MM.1S (cell line): Measurements from ENCODE around the gene CHPF.

ENCODE experiments used
- DNase-seq: peaks from one replicate; pipeline ENCODE4 v3.0.0-alpha.2; 2015
- H2AFZ ChIP-seq: fragments of 300-600 bp; sonication (generic); 2 replicates; pipeline ENCODE4 v1.6.0; 2016; ENCODE audit warnings: antibody characterized with exemption, low read length
- H3F3A ChIP-seq: fragments of 300-600 bp; sonication (generic); 2 replicates; pipeline ENCODE4 v1.6.1; 2016; ENCODE audit warnings: mild to moderate bottlenecking, antibody characterized with exemption, low read length, moderate library complexity, mixed read lengths; ENCODE audit not compliant: insufficient read depth
- H3K27ac ChIP-seq: fragments of 300-600 bp; sonication (generic); 2 replicates; pipeline ENCODE4 v1.5.1; 2016; ENCODE audit warnings: mild to moderate bottlenecking, low read length
- H3K27me3 ChIP-seq: fragments of 300-600 bp; sonication (generic); replicated peaks from 2 replicates; pipeline ENCODE4 v1.6.0; 2016; ENCODE audit warnings: low read length; ENCODE audit not compliant: insufficient read depth
- H3K36me3 ChIP-seq: fragments of 300-600 bp; sonication (generic); replicated peaks from 2 replicates; pipeline ENCODE4 v1.6.1; 2016; ENCODE audit warnings: mild to moderate bottlenecking, low read length, mixed read lengths; ENCODE audit not compliant: insufficient read depth
- H3K4me1 ChIP-seq: fragments of 300-600 bp; sonication (generic); 2 replicates; pipeline ENCODE4 v1.6.1; 2016; ENCODE audit warnings: low read length, mixed read lengths
- H3K4me2 ChIP-seq: fragments of 300-600 bp; sonication (generic); 2 replicates; pipeline ENCODE4 v1.6.0; 2016; ENCODE audit warnings: low read depth, low read length
- H3K4me3 ChIP-seq: fragments of 300-600 bp; sonication (generic); 2 replicates; pipeline ENCODE4 v1.5.1; 2016; ENCODE audit warnings: low read length, mixed read lengths
- H3K79me2 ChIP-seq: fragments of 300-600 bp; sonication (generic); 2 replicates; pipeline ENCODE4 v1.6.1; 2016; ENCODE audit warnings: mixed run types, low read length, mixed read lengths
- H3K9ac ChIP-seq: fragments of 300-600 bp; sonication (generic); 2 replicates; pipeline ENCODE4 v1.6.1; 2016; ENCODE audit warnings: low read length, mixed read lengths
- H3K9me2 ChIP-seq: fragments of 300-600 bp; sonication (generic); replicated peaks from 2 replicates; pipeline ENCODE4 v1.6.1; 2016; ENCODE audit warnings: mild to moderate bottlenecking, low read length, mixed read lengths; ENCODE audit not compliant: insufficient read depth
- H3K9me3 ChIP-seq: fragments of 300-600 bp; sonication (generic); replicated peaks from 2 replicates; pipeline ENCODE4 v1.6.1; 2016; ENCODE audit warnings: mild to moderate bottlenecking, low read length, mixed read lengths; ENCODE audit not compliant: insufficient read depth
- H4K20me1 ChIP-seq: fragments of 300-600 bp; sonication (generic); 2 replicates; pipeline ENCODE4 v1.6.1; 2016; ENCODE audit warnings: mild to moderate bottlenecking, low read length, moderate library complexity, mixed read lengths; ENCODE audit not compliant: insufficient read depth
- EZH2 ChIP-seq: fragments of 300-600 bp; sonication (generic); optimal IDR thresholded peaks from 2 replicates; pipeline ENCODE3; 2017; ENCODE audit warnings: low read depth, mild to moderate bottlenecking, antibody characterized with exemption, low read length, mixed read lengths
- EZH2phosphoT487 ChIP-seq: fragments of 300-600 bp; sonication (generic); IDR thresholded peaks from 2 replicates; pipeline ENCODE4 v1.6.1; 2018; ENCODE audit warnings: antibody characterized with exemption, low read length
- TF ChIP-seq, protein P1 (sequence below): fragments of 300-600 bp; sonication (generic); IDR thresholded peaks from 2 replicates; pipeline ENCODE4 v1.5.1; 2016; ENCODE audit warnings: antibody characterized with exemption, low read length, mixed read lengths

The CHPF gene

DNA sequence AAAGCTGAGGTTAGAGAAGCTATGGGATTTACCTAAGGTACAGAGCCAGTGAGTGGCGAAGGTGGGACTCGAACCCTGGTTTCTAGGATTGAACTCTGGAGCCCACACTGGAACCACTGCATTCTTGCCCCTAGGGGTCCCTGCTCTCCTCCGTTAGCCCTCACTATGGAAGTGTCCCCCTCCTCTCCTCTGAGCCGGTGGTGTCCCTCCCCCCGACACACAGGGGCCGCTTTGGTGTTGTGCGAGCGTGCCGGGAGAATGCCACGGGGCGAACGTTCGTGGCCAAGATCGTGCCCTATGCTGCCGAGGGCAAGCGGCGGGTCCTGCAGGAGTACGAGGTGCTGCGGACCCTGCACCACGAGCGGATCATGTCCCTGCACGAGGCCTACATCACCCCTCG, 53.4 kb downstream of the CHPF start:
- H3K27me3 ChIP-seq: peaks cover 100% of the 10 kb centered on the region
- no peak overlapping the region for H3K4me3 ChIP-seq

DNA sequence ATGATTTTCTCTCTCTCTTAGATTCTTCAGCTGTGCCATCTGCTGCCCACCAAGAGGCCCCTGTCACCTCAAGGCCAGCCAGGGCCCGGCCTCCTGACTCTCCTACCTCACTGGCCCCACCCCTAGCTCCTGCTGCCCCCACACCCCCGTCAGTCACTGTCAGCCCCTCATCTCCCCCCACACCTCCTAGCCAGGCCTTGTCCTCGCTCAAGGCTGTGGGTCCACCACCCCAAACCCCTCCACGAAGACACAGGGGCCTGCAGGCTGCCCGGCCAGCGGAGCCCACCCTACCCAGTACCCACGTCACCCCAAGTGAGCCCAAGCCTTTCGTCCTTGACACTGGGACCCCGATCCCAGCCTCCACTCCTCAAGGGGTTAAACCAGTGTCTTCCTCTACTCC, 54.3 kb downstream of the CHPF start:
- Histone ChIP-seq H3K4me2 (no peak overlapping the region), H3K27me3 (peaks cover 100% of the 10 kb centered on the region)
- no peak for TF ChIP-seq EZH2phosphoT487
- TF ChIP-seq, protein P1, sequence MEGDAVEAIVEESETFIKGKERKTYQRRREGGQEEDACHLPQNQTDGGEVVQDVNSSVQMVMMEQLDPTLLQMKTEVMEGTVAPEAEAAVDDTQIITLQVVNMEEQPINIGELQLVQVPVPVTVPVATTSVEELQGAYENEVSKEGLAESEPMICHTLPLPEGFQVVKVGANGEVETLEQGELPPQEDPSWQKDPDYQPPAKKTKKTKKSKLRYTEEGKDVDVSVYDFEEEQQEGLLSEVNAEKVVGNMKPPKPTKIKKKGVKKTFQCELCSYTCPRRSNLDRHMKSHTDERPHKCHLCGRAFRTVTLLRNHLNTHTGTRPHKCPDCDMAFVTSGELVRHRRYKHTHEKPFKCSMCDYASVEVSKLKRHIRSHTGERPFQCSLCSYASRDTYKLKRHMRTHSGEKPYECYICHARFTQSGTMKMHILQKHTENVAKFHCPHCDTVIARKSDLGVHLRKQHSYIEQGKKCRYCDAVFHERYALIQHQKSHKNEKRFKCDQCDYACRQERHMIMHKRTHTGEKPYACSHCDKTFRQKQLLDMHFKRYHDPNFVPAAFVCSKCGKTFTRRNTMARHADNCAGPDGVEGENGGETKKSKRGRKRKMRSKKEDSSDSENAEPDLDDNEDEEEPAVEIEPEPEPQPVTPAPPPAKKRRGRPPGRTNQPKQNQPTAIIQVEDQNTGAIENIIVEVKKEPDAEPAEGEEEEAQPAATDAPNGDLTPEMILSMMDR: no peak
- no peak for TF ChIP-seq EZH2

More for the DNA sequence above, 53.4 kb downstream of the CHPF start:
- Histone ChIP-seq H3K4me2 (no peak overlapping the region), H3K4me1 (no peaks in the 10 kb centered on the region), H3K79me2 (no peaks in the 10 kb centered on the region), H3K27ac (no peak overlapping the region), H2AFZ (no peak overlapping the region), H3K9me3 (no peaks in the 10 kb centered on the region), H4K20me1 (no peaks in the 10 kb centered on the region), H3F3A (no peaks in the 10 kb centered on the region), H3K9me2 (no peaks in the 10 kb centered on the region), H3K9ac (no peak overlapping the region), H3K36me3 (no peaks in the 10 kb centered on the region)
- TF ChIP-seq EZH2phosphoT487 (no peak), EZH2 (no peak)
- TF ChIP-seq, protein P1: no peak
- no peak for DNase-seq

More for the DNA sequence above, 54.3 kb downstream of the CHPF start:
- H3K4me3 ChIP-seq: no peak overlapping the region
- no peaks in the 10 kb centered on the region for H3K9me2 ChIP-seq
- no peak for DNase-seq
- H4K20me1 ChIP-seq: no peaks in the 10 kb centered on the region
- H2AFZ ChIP-seq: no peak overlapping the region
- no peaks in the 10 kb centered on the region for H3K36me3 ChIP-seq
- H3K27ac ChIP-seq: no peak overlapping the region
- H3K9me3 ChIP-seq: no peaks in the 10 kb centered on the region
- no peaks in the 10 kb centered on the region for H3K4me1 ChIP-seq
- H3K9ac ChIP-seq: no peak overlapping the region
- H3F3A ChIP-seq: no peaks in the 10 kb centered on the region
- no peaks in the 10 kb centered on the region for H3K79me2 ChIP-seq
